PC-3 (cell line): Measurements from ENCODE around the gene ZNF548. TPM values are rescaled to one million over a fixed set of nuclear protein-coding genes. Genes with fewer than 3 reads are reported as not detected.

Source experiments
- ATAC-seq: fragments of 200-7000 bp; cut with Tn5 transposase; 2 replicates; pipeline ENCODE4 v1.9.1; 2020; ENCODE audit warnings: mild to moderate bottlenecking, moderate library complexity
- BruUV-seq: library from RNA; stranded (reverse); fragments of 400-500 nt; replicated peaks from 2 replicates; lab custom pipeline; 2021; lab: Mats Ljungman, UMichigan
- CTCF ChIA-PET: fragments of 300-600 bp; sonication (Branson Sonifier 250); formaldehyde crosslinking; loops from one replicate; lab custom pipeline; 2022; ENCODE audit warnings: antibody characterized with exemption; lab: Charles Lee
- POLR2A ChIA-PET: fragments of 300-600 bp; sonication (Branson Sonifier 250); formaldehyde crosslinking; loops from one replicate; lab custom pipeline; 2022; ENCODE audit warnings: antibody characterized with exemption; ENCODE audit not compliant: unreplicated experiment; lab: Charles Lee
- DNase-seq: peaks from one replicate; pipeline ENCODE4 v3.0.0-alpha.2; 2015
- H2AFZ ChIP-seq: fragments of 300-600 bp; sonication (generic); 2 replicates; pipeline ENCODE4 v1.6.0; 2016; ENCODE audit warnings: antibody characterized with exemption, low read length
- H3F3A ChIP-seq: fragments of 300-600 bp; sonication (generic); one replicate; pipeline ENCODE4 v1.6.0; 2017; ENCODE audit warnings: antibody characterized with exemption, low read length, control low read depth, mild to moderate bottlenecking; ENCODE audit not compliant: unreplicated experiment
- H3K27ac ChIP-seq: fragments of 300-600 bp; sonication (generic); 2 replicates; pipeline ENCODE4 v1.5.1; 2016; ENCODE audit warnings: mild to moderate bottlenecking, low read length
- H3K27me3 ChIP-seq: fragments of 300-600 bp; sonication (generic); 2 replicates; pipeline ENCODE4 v1.6.1; 2016; ENCODE audit warnings: low read length, mixed read lengths
- H3K36me3 ChIP-seq: fragments of 300-600 bp; sonication (generic); 2 replicates; pipeline ENCODE4 v1.6.1; 2016; ENCODE audit warnings: low read depth, mixed run types, low read length, mixed read lengths
- H3K4me1 ChIP-seq: fragments of 300-600 bp; sonication (generic); 2 replicates; pipeline ENCODE4 v1.5.1; 2016; ENCODE audit warnings: low read length; ENCODE audit not compliant: insufficient read depth
- H3K4me2 ChIP-seq: fragments of 300-600 bp; sonication (generic); 2 replicates; pipeline ENCODE4 v1.6.0; 2016; ENCODE audit warnings: low read length
- H3K4me3 ChIP-seq: fragments of 300-600 bp; sonication (generic); 2 replicates; pipeline ENCODE4 v1.5.1; 2016; ENCODE audit warnings: mild to moderate bottlenecking, low read length, mixed read lengths
- H3K79me2 ChIP-seq: fragments of 300-600 bp; sonication (generic); 2 replicates; pipeline ENCODE4 v1.6.1; 2017; ENCODE audit warnings: low read length, mixed read lengths
- H3K9ac ChIP-seq: fragments of 300-600 bp; sonication (generic); 2 replicates; pipeline ENCODE4 v1.6.0; 2016; ENCODE audit warnings: mild to moderate bottlenecking, low read length
- H3K9me2 ChIP-seq: fragments of 300-600 bp; sonication (generic); replicated peaks from 2 replicates; pipeline ENCODE4 v1.6.1; 2016; ENCODE audit warnings: mixed run types, low read length, mixed read lengths
- H3K9me3 ChIP-seq: fragments of 300-600 bp; sonication (generic); 2 replicates; pipeline ENCODE4 v1.6.1; 2016; ENCODE audit warnings: low read length, mixed read lengths
- H4K20me1 ChIP-seq: fragments of 300-600 bp; sonication (generic); 2 replicates; pipeline ENCODE4 v1.6.1; 2016; ENCODE audit warnings: low read length, mixed read lengths
- CTCF ChIP-seq: fragments of 300-600 bp; sonication (generic); conservative IDR thresholded peaks from 2 replicates; pipeline ENCODE4 v1.5.1; 2017; ENCODE audit warnings: antibody characterized with exemption, low read depth, mild to moderate bottlenecking, low read length
- EZH2 ChIP-seq: fragments of 300-600 bp; sonication (generic); IDR thresholded peaks from one replicate; pipeline ENCODE4 v1.6.1; 2017; ENCODE audit warnings: antibody characterized with exemption, mild to moderate bottlenecking, low read length; ENCODE audit not compliant: unreplicated experiment
- EZH2phosphoT487 ChIP-seq: fragments of 300-600 bp; sonication (generic); IDR thresholded peaks from 2 replicates; pipeline ENCODE4 v1.6.1; 2018; ENCODE audit warnings: mild to moderate bottlenecking, antibody characterized with exemption, low read length, borderline replicate concordance
- intact Hi-C: fragments of 100-400 bp; cut with micrococcal nuclease; formaldehyde crosslinking; loops from 2 replicates; pipeline ENCODE4 v1.9.0; 2023
- total RNA-seq: library from RNA; depleted of rRNA; stranded (reverse); fragments of >200 nt; gene quantifications from 2 replicates; pipeline ENCODE4 v1.2.3, GENCODE V29; 2014

The ZNF548 gene
- total RNA-seq, 1 experiment from 2014 or later = 14.4 TPM

GRCh38 chr19:57406516-57407123 is 17.0 kb downstream of the ZNF548 start:
- H4K20me1 ChIP-seq = no peaks in the 10 kb centered on the region
- BruUV-seq = no TSS peak
- peak; percentile 44 for ATAC-seq

DNA sequence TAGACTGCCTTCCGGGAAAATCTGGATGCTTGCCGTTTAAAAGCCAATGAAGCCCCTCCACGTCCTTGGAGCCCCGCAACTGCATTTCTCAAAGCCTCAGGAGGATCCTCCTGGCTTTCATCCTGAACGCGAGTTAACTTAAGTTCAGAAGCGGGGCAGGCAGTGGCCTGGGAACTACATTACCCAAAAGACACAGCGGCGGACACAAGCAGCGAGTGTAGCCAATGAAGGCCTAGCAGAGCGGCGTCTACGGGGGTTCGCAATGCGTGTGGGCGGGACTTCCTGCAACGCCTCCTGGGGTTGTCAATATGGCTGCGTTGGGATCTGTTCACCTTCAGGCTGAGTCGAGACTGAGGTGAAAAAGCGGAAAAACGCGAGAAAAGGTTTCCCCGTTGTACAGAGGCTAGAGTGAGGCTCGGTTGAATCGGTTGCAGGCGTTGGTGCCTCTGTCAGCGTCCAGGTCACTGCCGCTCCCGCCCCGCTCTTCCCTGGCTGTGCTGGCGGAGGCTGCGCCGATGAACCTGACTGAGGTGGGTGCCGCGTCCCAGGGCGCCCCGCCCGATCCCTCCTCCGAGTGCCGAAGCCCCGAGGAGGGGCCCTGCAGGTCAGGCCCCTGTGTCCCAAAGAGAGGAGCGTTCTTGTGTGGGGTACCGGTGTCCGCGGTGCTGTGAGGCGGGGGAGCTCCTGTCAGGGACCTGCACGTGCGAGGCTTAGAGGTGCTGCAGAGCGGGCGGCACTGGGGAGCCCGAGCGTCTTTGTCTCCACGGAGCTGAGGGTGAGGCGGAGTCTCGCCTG is 21.4 kb downstream of the ZNF548 start, which contains the start of gene ZNF17:
TSS of gene ZNF17 (plus strand) at position 285 of the 795 bp plus-strand sequence. CDS start 2,455 bp downstream, outside the sequence.
- POLR2A ChIA-PET = no interaction called here
- no peaks in the 10 kb centered on the region for H3K9me3 ChIP-seq

More at GRCh38 chr19:57406516-57407123, 17.0 kb downstream of the ZNF548 start:
- TF ChIP-seq EZH2phosphoT487 (no peak), CTCF (peak; percentile 95)
- ChIA-PET POLR2A (no interaction called here), CTCF (no interaction called here)
- no peaks in the 10 kb centered on the region for H3K27me3 ChIP-seq
- peak; percentile 76 for DNase-seq
- H3K4me1 ChIP-seq = no peaks in the 10 kb centered on the region
- no peak overlapping the region for H3K4me2 ChIP-seq
- no peaks in the 10 kb centered on the region for H3K36me3 ChIP-seq
- H3K9me2 ChIP-seq = no peaks in the 10 kb centered on the region
- peaks cover 6% of the 10 kb centered on the region for H3K79me2 ChIP-seq
- no peaks in the 10 kb centered on the region for H3F3A ChIP-seq
- intact Hi-C loops = loop anchor here (5.0 kb wide), 1 partner anchor 751 kb away; no protein-coding TSS in a partner anchor
- no peak overlapping the region for H3K4me3 ChIP-seq
- no peaks in the 10 kb centered on the region for H3K9me3 ChIP-seq
- no peak overlapping the region for H2AFZ ChIP-seq
- no peak overlapping the region for H3K27ac ChIP-seq
- H3K9ac ChIP-seq = no peak overlapping the region

More for the DNA sequence above, 21.4 kb downstream of the ZNF548 start, which contains the start of gene ZNF17:
- no peak for TF ChIP-seq EZH2
- no peak for TF ChIP-seq CTCF
- no peak for TF ChIP-seq EZH2phosphoT487
- Histone ChIP-seq H3K4me2 (peak within 1 kb of the TSS; percentile 97), H3F3A (no peaks in the 10 kb centered on the region), H3K9ac (peak within 1 kb of the TSS; percentile 82), H3K27me3 (no peaks in the 10 kb centered on the region), H4K20me1 (no peaks in the 10 kb centered on the region), H3K79me2 (peaks cover 35% of the 10 kb centered on the region), H3K9me2 (no peaks in the 10 kb centered on the region), H3K36me3 (peaks cover 15% of the 10 kb centered on the region), H2AFZ (peak within 1 kb of the TSS; percentile 93), H3K27ac (no peak within 1 kb of the TSS), H3K4me1 (peaks cover 5% of the 10 kb centered on the region; the same call in 1 of the 2 replicates), H3K4me3 (peak within 1 kb of the TSS; percentile 96)
- BruUV-seq = TSS peak; percentile 85
- DNase-seq = peak; percentile 97
- intact Hi-C loops = loop anchor here (1.0 kb wide), 3 partner anchors 22 to 358 kb away; partner anchors contain the start of genes ZNF548, ZNF586 and ZNF749
- CTCF ChIA-PET = no interaction called here
- ATAC-seq = peak; percentile 100
